NCI-H2196 (cell line): Measurements from ENCODE around the gene MAGI2.

Experiments
- DNase-seq: peaks from one replicate; lab custom pipeline; 2025; ENCODE audit not compliant: unreplicated experiment; lab: John Stamatoyannopoulos, UW

Gene MAGI2

DNA sequence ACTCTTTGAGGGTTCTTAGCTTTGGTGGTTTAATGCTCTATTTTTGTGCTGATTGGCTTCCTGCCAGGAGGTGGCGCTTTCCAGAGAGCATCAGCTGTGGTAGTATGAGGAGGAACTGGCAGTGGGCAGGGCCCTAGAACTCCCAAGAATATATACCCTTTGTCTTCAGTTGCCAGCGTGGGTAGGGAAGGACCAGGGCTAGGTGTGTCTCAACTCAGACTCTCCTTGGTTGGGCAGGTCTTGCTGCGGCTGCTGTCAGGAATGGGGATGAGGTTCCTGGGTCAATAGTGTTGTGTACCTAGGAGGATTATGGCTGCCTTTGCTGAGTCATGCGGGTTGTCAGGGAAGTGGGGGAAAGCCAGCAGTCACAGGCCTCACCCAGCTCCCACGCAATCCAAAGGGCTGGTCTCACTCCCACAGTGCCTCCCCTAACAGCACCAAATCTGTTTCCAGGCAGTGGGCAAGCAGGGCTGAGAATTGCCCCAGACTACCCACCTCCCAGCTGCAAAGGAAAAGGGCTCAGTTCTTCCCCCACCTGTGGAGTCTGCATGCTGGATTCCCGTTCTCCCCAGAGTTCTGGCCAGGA lies 1463.4 kb downstream of the MAGI2 start:
- DNase-seq: no peak

DNA sequence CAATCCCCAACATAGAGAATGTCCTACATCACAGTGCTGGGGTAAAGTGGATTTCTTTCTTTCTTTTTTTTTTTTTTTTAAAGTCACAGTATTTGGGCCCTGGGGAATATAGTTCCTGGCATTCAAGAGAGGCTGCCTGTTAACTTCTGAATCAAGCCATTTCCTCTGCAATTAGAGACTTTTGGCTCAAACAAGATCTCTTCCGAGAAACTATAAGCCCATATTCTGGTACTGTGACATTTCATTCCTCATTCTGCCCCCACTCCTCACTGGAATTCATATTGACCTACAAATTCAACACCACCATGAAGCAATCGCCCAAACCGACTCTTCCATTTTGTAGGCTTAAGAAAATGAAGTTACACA lies 1467.5 kb downstream of the MAGI2 start:
- DNase-seq: no peak

DNA sequence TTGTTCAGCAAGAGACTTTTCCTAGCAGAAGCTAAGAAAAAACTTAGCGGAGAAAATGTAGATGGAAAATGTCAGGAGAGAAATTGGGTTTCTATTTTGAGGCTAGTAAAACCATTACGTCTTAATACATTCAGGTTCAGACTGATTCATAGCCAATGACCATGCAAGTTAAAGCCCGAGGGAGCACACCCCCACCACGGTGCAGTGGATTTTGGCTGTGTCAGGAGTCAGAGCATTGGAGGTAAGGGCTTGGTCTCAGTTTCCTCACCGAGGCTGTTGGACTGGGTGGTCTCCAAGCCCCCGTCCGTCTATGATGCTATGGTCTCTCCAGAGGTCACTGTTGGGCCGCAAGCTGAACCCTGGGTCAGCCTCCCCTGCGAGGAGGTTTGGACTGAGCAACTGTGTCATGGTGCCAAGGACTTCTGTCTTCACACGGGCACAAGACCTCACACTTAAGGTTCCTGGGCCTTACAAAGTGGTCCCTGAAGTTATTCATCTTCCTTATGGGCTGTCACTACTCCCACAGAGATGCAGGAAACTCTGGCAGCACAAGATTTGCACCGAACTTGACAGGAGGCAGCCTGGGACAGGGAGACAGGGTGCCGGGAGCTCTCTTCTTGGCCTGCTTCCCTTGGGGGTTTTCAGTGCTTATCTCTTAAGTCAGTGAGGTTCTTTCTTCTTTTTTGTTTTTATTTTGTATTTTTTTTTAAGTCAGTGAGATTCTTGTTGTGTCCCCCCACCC lies 1468.1 kb downstream of the MAGI2 start:
- DNase-seq: no peak

DNA sequence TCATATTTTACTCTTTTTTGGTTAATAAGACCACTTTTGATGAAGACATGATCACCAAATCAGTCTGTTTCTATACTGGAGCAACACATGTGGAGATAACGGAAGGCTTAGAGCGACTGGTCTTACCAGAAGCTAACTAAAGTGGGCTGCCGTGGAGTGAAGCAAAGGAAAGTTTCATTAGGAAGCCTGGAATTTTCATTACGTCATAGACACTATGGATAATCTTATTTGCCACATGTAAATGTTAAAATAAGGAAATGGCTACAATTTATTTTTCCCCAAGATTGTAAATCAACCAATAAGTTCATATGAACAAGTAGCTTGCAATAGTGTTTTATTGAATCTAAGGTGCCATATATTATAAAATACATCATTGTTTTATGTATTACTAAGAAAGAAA lies 1469.5 kb downstream of the MAGI2 start:
- DNase-seq: no peak

DNA sequence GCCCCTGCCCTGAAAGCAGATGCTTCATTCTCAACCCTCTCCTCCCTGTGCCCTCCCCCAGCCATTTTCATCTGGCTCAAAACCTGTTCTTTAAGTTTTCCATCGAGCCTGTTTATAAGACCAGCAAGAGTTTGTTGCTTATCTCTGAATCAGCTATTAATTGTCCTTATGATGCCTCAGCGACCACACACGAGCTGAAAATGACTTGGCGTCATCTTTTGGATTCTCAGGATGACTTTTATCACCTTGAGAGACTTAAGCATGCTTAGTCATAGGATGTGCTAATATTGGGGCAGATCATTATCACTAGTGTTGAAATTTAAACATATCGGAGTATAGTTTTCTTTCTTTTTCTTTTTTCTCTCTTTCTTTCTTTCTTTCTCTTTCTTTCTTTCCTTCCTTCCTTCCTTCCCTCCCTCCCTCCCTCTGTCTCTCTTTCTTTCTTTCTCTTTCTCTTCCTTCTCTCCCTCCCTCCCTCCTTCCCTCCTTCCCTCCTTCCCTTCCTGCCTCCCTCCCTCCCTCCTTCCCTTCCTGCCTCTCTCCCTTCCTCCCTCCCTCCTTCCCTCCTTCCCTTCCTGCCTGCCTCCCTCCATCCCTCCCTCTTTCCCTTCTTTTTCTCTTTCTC lies 1470.4 kb downstream of the MAGI2 start:
- DNase-seq: no peak

DNA sequence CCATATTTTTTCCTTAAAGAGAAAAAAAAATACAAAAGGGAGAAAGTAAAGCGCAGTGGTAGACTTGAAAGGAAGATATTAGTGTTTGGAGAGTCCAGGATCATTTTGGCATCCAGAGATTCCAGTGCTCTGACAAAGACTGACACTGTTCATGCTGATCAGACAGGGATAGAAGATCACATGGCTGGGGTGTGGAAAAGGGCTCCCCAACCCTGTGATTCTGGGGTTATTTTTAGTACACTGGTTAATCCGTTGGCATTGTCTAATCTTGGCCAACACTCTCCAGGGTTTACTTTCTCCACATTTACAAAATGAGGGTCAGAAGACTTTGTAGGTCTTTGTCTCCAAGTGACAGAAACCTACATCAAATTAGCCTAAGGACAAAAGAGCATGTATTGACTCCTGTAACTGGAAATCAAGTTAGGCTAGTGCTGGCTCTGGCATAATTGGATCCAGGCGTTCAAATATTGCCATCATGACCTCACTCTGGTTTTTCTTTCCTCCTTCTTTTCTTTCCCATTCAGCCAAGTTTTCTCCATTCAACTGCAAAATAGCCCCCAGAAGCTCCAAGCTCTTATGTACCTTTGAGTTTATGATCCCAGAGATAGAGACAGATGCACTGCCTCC lies 1473.3 kb downstream of the MAGI2 start:
- DNase-seq: no peak

DNA sequence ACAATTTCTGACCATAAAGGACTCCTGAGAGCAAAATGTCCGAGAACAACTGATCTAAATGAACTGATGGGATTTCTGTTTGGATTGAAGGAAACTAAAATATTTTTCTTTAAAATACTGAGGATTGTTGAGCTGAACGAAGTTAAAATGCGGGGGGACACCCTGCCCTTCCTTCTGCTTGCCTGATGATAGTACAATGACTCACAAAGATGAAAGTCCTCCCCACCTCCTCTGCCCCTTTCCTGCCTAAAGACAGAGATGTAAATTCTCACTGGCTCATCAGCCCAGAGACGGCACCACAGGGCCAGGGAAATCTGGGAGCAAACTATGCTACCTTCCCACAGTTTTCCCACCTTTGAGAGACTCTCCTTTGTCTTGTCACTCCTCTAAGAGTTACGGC lies 1474.2 kb downstream of the MAGI2 start:
- no peak for DNase-seq

DNA sequence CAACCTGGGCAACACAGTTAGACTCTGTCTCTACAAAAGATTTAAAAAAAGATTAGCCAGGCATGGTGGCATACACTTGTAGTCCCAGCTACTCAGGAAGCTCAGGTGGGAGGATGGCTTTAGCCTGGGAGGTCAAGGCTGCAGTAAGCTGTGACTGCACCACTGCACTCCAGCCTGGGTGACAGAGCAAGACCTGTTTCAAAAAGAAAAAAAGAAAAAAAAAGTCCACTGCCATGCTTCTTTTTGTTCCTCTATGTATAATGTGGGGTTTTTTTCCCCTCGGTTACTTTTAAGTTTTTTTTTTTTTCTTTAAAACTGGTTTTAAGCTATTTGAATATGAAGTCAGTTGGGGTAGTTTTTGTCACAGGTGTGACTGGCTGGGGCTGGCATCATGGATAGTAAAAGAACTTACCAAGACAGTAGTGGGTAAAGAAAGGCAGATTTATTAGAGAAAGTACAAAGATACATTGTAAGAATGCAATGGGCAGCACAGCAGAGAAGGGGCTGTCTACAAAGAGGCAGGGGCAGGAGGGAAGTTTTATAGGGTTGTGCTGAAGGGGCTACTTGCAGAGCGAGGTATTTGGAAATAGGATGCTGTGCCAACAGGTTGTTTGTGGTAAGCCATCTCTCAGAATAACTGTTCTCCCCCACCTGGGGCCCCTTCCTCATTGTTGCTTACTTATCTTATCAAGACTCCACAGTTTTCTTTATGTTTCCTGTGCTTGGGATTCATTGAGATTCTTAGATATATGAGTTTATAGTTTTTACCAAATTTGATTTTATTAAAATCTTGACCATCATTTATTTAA lies 1477.6 kb downstream of the MAGI2 start:
- no peak for DNase-seq

DNA sequence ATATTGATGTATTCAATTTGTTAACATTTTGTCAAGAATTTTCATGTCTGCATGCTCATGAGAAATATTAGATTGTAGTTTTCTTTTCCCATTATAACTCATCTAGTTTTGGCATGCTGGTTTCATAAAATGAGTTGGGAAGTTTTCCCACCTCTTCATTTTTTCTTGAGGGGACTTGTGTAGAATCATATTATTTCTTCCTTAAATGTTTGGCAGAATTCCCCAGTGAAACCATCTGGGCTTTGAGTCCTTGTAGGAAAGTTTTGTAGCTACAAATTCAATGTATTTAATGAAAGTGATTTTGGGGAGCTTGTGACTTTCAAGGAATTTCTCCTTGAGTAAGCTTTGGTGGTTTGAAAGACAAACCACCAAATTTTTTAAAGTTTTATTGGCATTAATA lies 1481.7 kb downstream of the MAGI2 start:
- DNase-seq: no peak

DNA sequence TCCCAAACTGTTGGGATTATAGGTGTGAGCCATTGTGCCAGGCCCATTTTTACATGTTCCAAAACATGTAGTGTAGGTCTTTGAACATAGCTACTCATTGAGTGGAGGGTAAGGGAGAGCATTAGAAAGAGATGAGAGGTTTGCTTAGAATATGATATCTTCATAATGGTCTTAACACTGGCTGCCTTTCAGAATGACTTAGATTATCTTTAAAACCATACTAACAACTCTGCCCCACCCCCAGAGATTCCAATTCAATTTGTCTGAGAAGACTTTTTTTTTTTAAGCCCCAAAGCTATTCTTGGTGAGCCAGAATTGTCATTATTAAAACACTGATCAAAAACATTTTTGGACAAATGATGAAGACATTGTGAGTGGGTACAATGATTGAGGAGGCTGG lies 1486.0 kb downstream of the MAGI2 start:
- no peak for DNase-seq
